HepG2 (cell line): Measurements from ENCODE around the gene CAMK2A. TPM values are rescaled to one million over a fixed set of nuclear protein-coding genes. Genes with fewer than 3 reads are reported as not detected.

Experiments used
- ATAC-seq: fragments of 200-7000 bp; cut with Tn5 transposase; 3 replicates; pipeline ENCODE4 v1.9.1; 2020; ENCODE audit warnings: mild to moderate bottlenecking, moderate library complexity
- BruUV-seq: library from RNA; stranded (reverse); fragments of 400-500 nt; replicated peaks from 2 replicates; lab custom pipeline; 2021; lab: Mats Ljungman, UMichigan
- CTCF ChIA-PET: fragments of 300-600 bp; formaldehyde crosslinking; extraction: SDS; loops from one replicate; lab custom pipeline; 2021; ENCODE audit warnings: low total read pairs, inconsistent platforms, low intra/inter-chr PET ratio; lab: Yijun Ruan, JAX
- POLR2A ChIA-PET: fragments of 350-600 bp; sonication (Branson Sonifier 250); formaldehyde crosslinking; loops from one replicate; lab custom pipeline; 2020; ENCODE audit warnings: antibody characterized with exemption, inconsistent platforms; lab: Yijun Ruan, JAX
- DNase-seq: peaks from one replicate; pipeline ENCODE4 v3.0.0-alpha.2; 2015; ENCODE audit warnings: low spot score
- FAIRE-seq: peaks from 3 replicates; lab custom pipeline; 2011; peaks lifted over from hg19 to GRCh38; lab: Jason Lieb, UNC
- H2AFZ ChIP-seq: one replicate; pipeline ENCODE4 v1.6.1; 2011; ENCODE audit warnings: low read length, inconsistent platforms
- H3K27ac ChIP-seq: fragments of 300-600 bp; 3 replicates; pipeline ENCODE4 v1.8.0; 2011; ENCODE audit warnings: mixed run types, mild to moderate bottlenecking, mixed read lengths, low read length, inconsistent platforms; ENCODE audit not compliant: insufficient read depth; ENCODE audit errors: extremely low read length
- H3K27me3 ChIP-seq, 2 experiments: fragments of 200-600 bp in 1 of 2; 2 replicates in 1 of 2; 3 replicates in 1 of 2; pipeline versions ENCODE4 v1.6.0 to v1.8.0; 2011; ENCODE audit warnings: low read length in 2 of 2, mild to moderate bottlenecking in 2 of 2, moderate library complexity in 2 of 2, inconsistent platforms in 1 of 2; ENCODE audit not compliant: insufficient read depth in 2 of 2, control insufficient read depth in 1 of 2
- H3K36me3 ChIP-seq, 2 experiments: fragments of 200-600 bp in 1 of 2; replicated peaks in 1 of 2; 2 replicates in 1 of 2; 3 replicates in 1 of 2; pipeline versions ENCODE4 v1.5.1 to v1.8.0; 2011; ENCODE audit warnings: low read length in 2 of 2, inconsistent platforms in 1 of 2; ENCODE audit not compliant: insufficient read depth in 2 of 2, control insufficient read depth in 1 of 2
- H3K4me1 ChIP-seq: 2 replicates; pipeline ENCODE4 v1.5.1; 2012; ENCODE audit warnings: low read length, inconsistent platforms; ENCODE audit not compliant: insufficient read depth
- H3K4me2 ChIP-seq: 2 replicates; pipeline ENCODE4 v1.6.0; 2011; ENCODE audit warnings: low read depth, low read length, inconsistent platforms
- H3K4me3 ChIP-seq, 3 experiments: fragments of 200-600 bp in 1 of 3; sonication (generic), shearing (Covaris generic) in 1 of 3; replicated peaks in 1 of 3; 2 replicates each; pipeline ENCODE4 v1.5.1; 2011 to 2016; ENCODE audit warnings: low read length in 3 of 3, inconsistent platforms in 2 of 3, low read depth in 2 of 3, mild to moderate bottlenecking in 2 of 3, control low read depth in 1 of 3, mixed read lengths in 1 of 3; ENCODE audit not compliant: insufficient read depth in 1 of 3
- H3K79me2 ChIP-seq: one replicate; pipeline ENCODE4 v1.6.1; 2011; ENCODE audit warnings: low read length, inconsistent platforms; ENCODE audit not compliant: insufficient read depth
- H3K9ac ChIP-seq: 2 replicates; pipeline ENCODE4 v1.6.0; 2011; ENCODE audit warnings: mild to moderate bottlenecking, low read depth, low read length, inconsistent platforms; ENCODE audit not compliant: insufficient read depth
- H3K9me3 ChIP-seq: 2 replicates; pipeline ENCODE4 v1.5.1; 2012; ENCODE audit warnings: mild to moderate bottlenecking, low read length
- H4K20me1 ChIP-seq: 2 replicates; pipeline ENCODE4 v1.6.0; 2011; ENCODE audit warnings: inconsistent platforms, mild to moderate bottlenecking, low read length, moderate library complexity; ENCODE audit not compliant: insufficient read depth
- AHR ChIP-seq: IDR thresholded peaks from 2 replicates; pipeline ENCODE4 v1.6.1; 2018; ENCODE audit warnings: missing genetic modification reagents, missing compliant biosample characterization
- CC2D1A ChIP-seq: sonication (generic); formaldehyde crosslinking; IDR thresholded peaks from 2 replicates; pipeline ENCODE4 v1.8.1; 2023; ENCODE audit warnings: mild to moderate bottlenecking, missing genetic modification reagents
- ETV5 ChIP-seq: IDR thresholded peaks from 2 replicates; pipeline ENCODE4 v1.6.1; 2018; ENCODE audit warnings: missing biosample characterization, missing genetic modification reagents, inconsistent platforms, borderline replicate concordance
- PLRG1 ChIP-seq: fragments of 450-650 bp; conservative IDR thresholded peaks from 2 replicates; pipeline ENCODE4 v1.6.1; 2016
- WGBS: methylation state at CpG from one replicate; pipeline ENCODE4 v1.1.6; 2017; ENCODE audit warnings: low lambda C conversion rate; 5-methylcytosine and 5-hydroxymethylcytosine counted together
- in situ Hi-C: cut with HindIII; loops from 2 replicates; pipeline ENCODE4 v1.10.0; 2017; ENCODE audit warnings: low pct_unique_long_range_greater_than_20kb; ENCODE audit not compliant: extremely low pct_ligation_motif_present
- intact Hi-C: fragments of 100-400 bp; cut with micrococcal nuclease; formaldehyde crosslinking; loops from one replicate; pipeline ENCODE4 v1.10.0; 2022; ENCODE audit not compliant: unreplicated experiment
- polyA plus RNA-seq, 8 experiments: library from polyadenylated mRNA; depleted of rRNA in 3 of 8; stranded (reverse) in 7 of 8; unstranded in 1 of 8; fragments of >200 nt; fragmentation: Illumina TruSeq in 4 of 8; extraction: Trizol in 4 of 8; gene quantifications; 2 replicates each; pipeline versions ENCODE4 v1.2.1 to v1.2.3, GENCODE V29; 2011 to 2016; ENCODE audit warnings: low read depth in 4 of 8, missing spikeins in 1 of 8, mixed read lengths in 1 of 8; ENCODE audit not compliant: insufficient read depth in 1 of 8
- total RNA-seq, 5 experiments: library from RNA; depleted of rRNA; stranded (reverse); fragments of >200 nt; fragmentation: Illumina TruSeq; extraction: Trizol; gene quantifications; 2 replicates each; pipeline ENCODE4 v1.2.3, GENCODE V29; 2016; ENCODE audit warnings: low read depth in 1 of 5
- TF ChIP-seq, protein P1 (sequence below): sonication (generic); formaldehyde crosslinking; IDR thresholded peaks from 2 replicates; pipeline ENCODE4 v1.8.1; 2022; ENCODE audit warnings: low read depth, mild to moderate bottlenecking, missing genetic modification reagents
- TF ChIP-seq, protein P2 (sequence below): sonication (generic); formaldehyde crosslinking; IDR thresholded peaks from 2 replicates; pipeline ENCODE4 v1.4.0; 2020; ENCODE audit warnings: mild to moderate bottlenecking, missing genetic modification reagents
- TF ChIP-seq, protein P3 (sequence below): sonication (generic); formaldehyde crosslinking; IDR thresholded peaks from 2 replicates; pipeline ENCODE4 v1.5.0; 2020; ENCODE audit warnings: missing genetic modification reagents
- TF ChIP-seq, protein P4 (sequence below): sonication (generic); formaldehyde crosslinking; IDR thresholded peaks from 2 replicates; pipeline ENCODE4 v1.5.1; 2020; ENCODE audit warnings: missing genetic modification reagents, mild to moderate bottlenecking, borderline replicate concordance

CAMK2A gene
- total and polyA plus RNA-seq, 2 of the 13 experiments (the other 11 are each of a cell fraction or from before 2014, with no cell fraction given), result 0.11 TPM; not detected in 1

DNA sequence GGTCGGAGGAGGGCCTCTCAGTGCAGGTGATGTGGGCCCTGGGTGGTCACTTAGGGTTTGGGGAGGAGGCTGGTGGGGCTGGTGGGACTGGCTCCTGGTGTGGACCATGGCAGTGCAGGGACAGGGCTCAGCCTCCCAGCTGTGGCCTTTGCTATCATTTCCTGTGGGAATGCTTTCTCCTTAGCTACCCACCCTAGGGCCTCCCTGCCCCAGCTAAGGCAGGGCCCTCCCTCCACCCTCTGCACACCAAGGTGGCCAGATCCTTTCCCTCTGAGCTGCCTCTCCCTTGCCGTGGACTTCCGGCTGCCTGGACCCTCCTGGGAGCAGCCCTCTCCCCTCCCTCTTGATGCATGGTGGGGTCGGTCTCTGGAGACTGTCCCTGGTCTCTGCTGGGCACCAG is 35.9 kb upstream of the CAMK2A start (continued):
- TF ChIP-seq, protein P1, sequence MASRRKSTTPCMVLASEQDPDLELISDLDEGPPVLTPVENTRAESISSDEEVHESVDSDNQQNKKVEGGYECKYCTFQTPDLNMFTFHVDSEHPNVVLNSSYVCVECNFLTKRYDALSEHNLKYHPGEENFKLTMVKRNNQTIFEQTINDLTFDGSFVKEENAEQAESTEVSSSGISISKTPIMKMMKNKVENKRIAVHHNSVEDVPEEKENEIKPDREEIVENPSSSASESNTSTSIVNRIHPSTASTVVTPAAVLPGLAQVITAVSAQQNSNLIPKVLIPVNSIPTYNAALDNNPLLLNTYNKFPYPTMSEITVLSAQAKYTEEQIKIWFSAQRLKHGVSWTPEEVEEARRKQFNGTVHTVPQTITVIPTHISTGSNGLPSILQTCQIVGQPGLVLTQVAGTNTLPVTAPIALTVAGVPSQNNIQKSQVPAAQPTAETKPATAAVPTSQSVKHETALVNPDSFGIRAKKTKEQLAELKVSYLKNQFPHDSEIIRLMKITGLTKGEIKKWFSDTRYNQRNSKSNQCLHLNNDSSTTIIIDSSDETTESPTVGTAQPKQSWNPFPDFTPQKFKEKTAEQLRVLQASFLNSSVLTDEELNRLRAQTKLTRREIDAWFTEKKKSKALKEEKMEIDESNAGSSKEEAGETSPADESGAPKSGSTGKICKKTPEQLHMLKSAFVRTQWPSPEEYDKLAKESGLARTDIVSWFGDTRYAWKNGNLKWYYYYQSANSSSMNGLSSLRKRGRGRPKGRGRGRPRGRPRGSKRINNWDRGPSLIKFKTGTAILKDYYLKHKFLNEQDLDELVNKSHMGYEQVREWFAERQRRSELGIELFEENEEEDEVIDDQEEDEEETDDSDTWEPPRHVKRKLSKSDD (CRISPR knock-in tag), result no peak
- TF ChIP-seq, protein P2, sequence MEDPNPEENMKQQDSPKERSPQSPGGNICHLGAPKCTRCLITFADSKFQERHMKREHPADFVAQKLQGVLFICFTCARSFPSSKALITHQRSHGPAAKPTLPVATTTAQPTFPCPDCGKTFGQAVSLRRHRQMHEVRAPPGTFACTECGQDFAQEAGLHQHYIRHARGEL (CRISPR knock-in tag), result no peak
- no peak for TF ChIP-seq AHR (CRISPR knock-in tag)

DNA sequence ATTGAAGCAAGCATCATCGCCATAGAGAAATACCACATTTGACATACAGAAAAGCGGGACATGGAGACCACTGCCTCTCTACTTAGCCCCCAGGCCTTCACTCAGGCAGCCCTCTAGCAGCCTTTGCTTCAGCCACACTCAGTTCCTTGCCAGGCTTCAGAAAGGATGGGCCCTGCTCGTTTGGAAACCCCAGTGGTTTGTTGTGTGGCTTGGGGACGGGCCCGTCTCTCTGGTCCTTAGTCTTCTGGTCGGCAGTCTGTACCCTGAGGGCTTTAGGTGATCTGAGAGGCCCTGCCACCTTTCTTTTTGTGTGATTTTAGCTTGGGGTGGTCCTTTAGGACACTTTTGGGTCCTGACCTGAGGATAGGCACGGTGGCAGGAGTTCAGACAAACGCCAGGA is 34.2 kb upstream of the CAMK2A start:
- CTCF ChIA-PET, result no interaction called here
- no peak for TF ChIP-seq CC2D1A (CRISPR knock-in tag)
- TF ChIP-seq PLRG1, result no peak
- no peak for TF ChIP-seq ETV5 (CRISPR knock-in tag)
- TF ChIP-seq, protein P3, sequence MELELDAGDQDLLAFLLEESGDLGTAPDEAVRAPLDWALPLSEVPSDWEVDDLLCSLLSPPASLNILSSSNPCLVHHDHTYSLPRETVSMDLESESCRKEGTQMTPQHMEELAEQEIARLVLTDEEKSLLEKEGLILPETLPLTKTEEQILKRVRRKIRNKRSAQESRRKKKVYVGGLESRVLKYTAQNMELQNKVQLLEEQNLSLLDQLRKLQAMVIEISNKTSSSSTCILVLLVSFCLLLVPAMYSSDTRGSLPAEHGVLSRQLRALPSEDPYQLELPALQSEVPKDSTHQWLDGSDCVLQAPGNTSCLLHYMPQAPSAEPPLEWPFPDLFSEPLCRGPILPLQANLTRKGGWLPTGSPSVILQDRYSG (CRISPR knock-in tag), result no peak
- TF ChIP-seq, protein P4, sequence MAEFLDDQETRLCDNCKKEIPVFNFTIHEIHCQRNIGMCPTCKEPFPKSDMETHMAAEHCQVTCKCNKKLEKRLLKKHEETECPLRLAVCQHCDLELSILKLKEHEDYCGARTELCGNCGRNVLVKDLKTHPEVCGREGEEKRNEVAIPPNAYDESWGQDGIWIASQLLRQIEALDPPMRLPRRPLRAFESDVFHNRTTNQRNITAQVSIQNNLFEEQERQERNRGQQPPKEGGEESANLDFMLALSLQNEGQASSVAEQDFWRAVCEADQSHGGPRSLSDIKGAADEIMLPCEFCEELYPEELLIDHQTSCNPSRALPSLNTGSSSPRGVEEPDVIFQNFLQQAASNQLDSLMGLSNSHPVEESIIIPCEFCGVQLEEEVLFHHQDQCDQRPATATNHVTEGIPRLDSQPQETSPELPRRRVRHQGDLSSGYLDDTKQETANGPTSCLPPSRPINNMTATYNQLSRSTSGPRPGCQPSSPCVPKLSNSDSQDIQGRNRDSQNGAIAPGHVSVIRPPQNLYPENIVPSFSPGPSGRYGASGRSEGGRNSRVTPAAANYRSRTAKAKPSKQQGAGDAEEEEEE (CRISPR knock-in tag), result no peak
- in situ Hi-C loops, result no loop called here

More for the DNA sequence above, 34.2 kb upstream of the CAMK2A start:
- Histone ChIP-seq H2AFZ (no peak overlapping the region), H3K4me1 (peaks cover 59% of the 10 kb centered on the region), H3K79me2 (no peaks in the 10 kb centered on the region), H3K9ac (no peak overlapping the region), H3K36me3 (no peaks in the 10 kb centered on the region; a peak in 1 of 5 replicates), H3K9me3 (no peaks in the 10 kb centered on the region), H4K20me1 (no peaks in the 10 kb centered on the region), H3K4me3 (no peak overlapping the region), H3K27ac (no peak overlapping the region), H3K27me3 (no peaks in the 10 kb centered on the region), H3K4me2 (no peak overlapping the region)
- FAIRE-seq (no peak), ATAC-seq (no peak), DNase-seq (no peak)
- 58% methylated on average over 4 of the region's 8 CpGs for WGBS
- intact Hi-C loops, result no loop called here
- BruUV-seq, result no TSS peak
- POLR2A ChIA-PET, result no interaction called here
